ENCODE measurements around the gene RASIP1. TPM values are rescaled to one million over a fixed set of nuclear protein-coding genes. Genes with fewer than 3 reads are reported as not detected.

The RASIP1 gene
- total RNA-seq, 4 donors from 2014 or later: 5.9 to 105 (median 31.9) TPM

GRCh38 chr19:48671446-48671995 lies 68.9 kb downstream of the RASIP1 start:
- Histone ChIP-seq H3K36me3 (no peaks in the 10 kb centered on the region), H3K27ac (no peak overlapping the region), H3K27me3 (no peaks in the 10 kb centered on the region), H3K4me1 (no peaks in the 10 kb centered on the region), H3K4me3 (no peak overlapping the region), H3K9me3 (no peaks in the 10 kb centered on the region)
- no peak for TF ChIP-seq POLR2A (IDR thresholded peaks at IDR 0.05)
- no peak for TF ChIP-seq CTCF (IDR thresholded peaks at IDR 0.05)
- intact Hi-C loops (cut with DNase I; ENCODE audit: low total_unique reads): no loop called here
- no peak for DNase-seq

GRCh38 chr19:48670699-48671445 lies 69.5 kb downstream of the RASIP1 start:
- DNase-seq: no peak
- Histone ChIP-seq H3K9me3 (no peaks in the 10 kb centered on the region), H3K36me3 (no peaks in the 10 kb centered on the region), H3K4me1 (no peaks in the 10 kb centered on the region), H3K4me3 (no peak overlapping the region), H3K27me3 (no peaks in the 10 kb centered on the region), H3K27ac (no peak overlapping the region)
- TF ChIP-seq CTCF (IDR thresholded peaks at IDR 0.05) (no peak), POLR2A (IDR thresholded peaks at IDR 0.05) (no peak)
- intact Hi-C loops (cut with DNase I; ENCODE audit: low total_unique reads): no loop called here

Other genes starting within 250 kb of the RASIP1 start
- under 1 TPM in 2 of 4 donors, not detected in 2; 0.28 to 0.52 TPM for gene LMTK3, start 228.8 kb downstream of the RASIP1 start, total RNA-seq
- under 1 TPM in 1 of 4 donors, not detected in 3; 0.41 TPM for gene SULT2B1, start 188.4 kb downstream of the RASIP1 start, total RNA-seq
- gene SPACA4, start 133.9 kb downstream of the RASIP1 start, total RNA-seq: not detected
- gene FAM83E, start 125.5 kb downstream of the RASIP1 start, total RNA-seq: 1 to 10 TPM in 2 of 4 donors, not detected in 2; 1.8 TPM
- 1,000 to 10,000 TPM; 1,515 to 5,795 (median 3,195) TPM for gene RPL18, start 121.4 kb downstream of the RASIP1 start, total RNA-seq
- 10 to 100 TPM; 10.0 to 27.2 (median 21.7) TPM for gene SPHK2, start 121.1 kb downstream of the RASIP1 start, total RNA-seq
- 10 to 100 TPM in 2 of 4 donors, 1 to 10 TPM in 1, not detected in 1; 3.1 to 29.8 (median 11.3) TPM for gene DBP, start 103.2 kb downstream of the RASIP1 start, total RNA-seq
- gene CA11, start 94.4 kb downstream of the RASIP1 start, total RNA-seq: 10 to 100 TPM in 2 of 4 donors, under 1 TPM in 2; 0.51 to 55.1 (median 8.1) TPM
- gene NTN5, start 67.6 kb downstream of the RASIP1 start, total RNA-seq: 1 to 10 TPM in 2 of 4 donors, not detected in 2; 1.1 to 4.1 TPM
- 1 to 10 TPM in 1 of 4 donors, not detected in 3; 1.0 TPM for gene FUT2, start 44.6 kb downstream of the RASIP1 start, total RNA-seq
- gene MAMSTR, start 20.9 kb downstream of the RASIP1 start, total RNA-seq: 10 to 100 TPM in 1 of 4 donors, 1 to 10 TPM in 1, under 1 TPM in 1, not detected in 1; 0.26 to 24.2 (median 3.0) TPM
- gene IZUMO1, start 6.3 kb upstream of the RASIP1 start, total RNA-seq: 1 to 10 TPM in 1 of 4 donors, under 1 TPM in 1, not detected in 2; under 0.01 to 2.3 TPM
- 10 to 100 TPM in 1 of 4 donors, 1 to 10 TPM in 3; 1.5 to 17.7 (median 4.4) TPM for gene FUT1, start 12.0 kb upstream of the RASIP1 start, total RNA-seq
- gene FGF21, start 14.9 kb upstream of the RASIP1 start, total RNA-seq: not detected
- gene BCAT2, start 70.4 kb upstream of the RASIP1 start, total RNA-seq: 10 to 100 TPM in 3 of 4 donors, 1 to 10 TPM in 1; 9.2 to 54.3 (median 24.6) TPM
- gene HSD17B14, start 95.9 kb upstream of the RASIP1 start, total RNA-seq: 10 to 100 TPM in 1 of 4 donors, 1 to 10 TPM in 3; 5.6 to 31.9 (median 8.7) TPM
- 10 to 100 TPM in 2 of 4 donors, 1 to 10 TPM in 2; 1.3 to 60.4 (median 10.4) TPM for gene PLEKHA4, start 128.0 kb upstream of the RASIP1 start, total RNA-seq
- 10 to 100 TPM; 28.6 to 53.0 (median 30.9) TPM for gene PPP1R15A, start 131.8 kb upstream of the RASIP1 start, total RNA-seq
- gene TULP2, start 158.1 kb upstream of the RASIP1 start, total RNA-seq: under 1 TPM in 2 of 4 donors, not detected in 2; 0.14 to 0.70 TPM
- 100 to 1,000 TPM in 3 of 4 donors, 10 to 100 TPM in 1; 98.5 to 211 (median 173) TPM for gene NUCB1, start 159.7 kb upstream of the RASIP1 start, total RNA-seq
- gene DHDH, start 193.1 kb upstream of the RASIP1 start, total RNA-seq: under 1 TPM in 2 of 4 donors, not detected in 2; 0.41 to 0.95 TPM
- gene BAX, start 214.3 kb upstream of the RASIP1 start, total RNA-seq: 10 to 100 TPM; 16.5 to 84.5 (median 39.5) TPM
- 1,000 to 10,000 TPM in 3 of 4 donors, 100 to 1,000 TPM in 1; 472 to 2,968 (median 1,570) TPM for gene FTL, start 224.7 kb upstream of the RASIP1 start, total RNA-seq

Measured in uterus (tissue), 4 donors.